Activated T-cell treated with anti-CD3 and anti-CD28 coated beads, Interleukin-2, amount 50 U/mL, for 24 hours (primary cell): Measurements from ENCODE around the gene SETBP1.

Experiments
- DNase-seq: peaks from one replicate; pipeline ENCODE4 v3.0.0-alpha.2; 2020
- H3K27ac Mint-ChIP-seq: 2 replicates; pipeline ENCODE4 v1.8.0; 2020; ENCODE audit warnings: mild to moderate bottlenecking, mixed read lengths
- H3K27me3 Mint-ChIP-seq: 2 replicates; pipeline ENCODE4 v1.8.0; 2020; ENCODE audit warnings: mixed read lengths
- H3K36me3 Mint-ChIP-seq: 2 replicates; pipeline ENCODE4 v1.8.0; 2020; ENCODE audit warnings: low read depth, mixed read lengths
- H3K4me1 Mint-ChIP-seq: 2 replicates; pipeline ENCODE4 v1.8.0; 2020; ENCODE audit warnings: low read depth, mixed read lengths
- H3K4me3 Mint-ChIP-seq: 2 replicates; pipeline ENCODE4 v1.8.0; 2020; ENCODE audit warnings: mild to moderate bottlenecking, moderate library complexity, mixed read lengths
- H3K9me3 Mint-ChIP-seq: 2 replicates; pipeline ENCODE4 v1.8.0; 2020; ENCODE audit warnings: mixed read lengths

Gene SETBP1

DNA sequence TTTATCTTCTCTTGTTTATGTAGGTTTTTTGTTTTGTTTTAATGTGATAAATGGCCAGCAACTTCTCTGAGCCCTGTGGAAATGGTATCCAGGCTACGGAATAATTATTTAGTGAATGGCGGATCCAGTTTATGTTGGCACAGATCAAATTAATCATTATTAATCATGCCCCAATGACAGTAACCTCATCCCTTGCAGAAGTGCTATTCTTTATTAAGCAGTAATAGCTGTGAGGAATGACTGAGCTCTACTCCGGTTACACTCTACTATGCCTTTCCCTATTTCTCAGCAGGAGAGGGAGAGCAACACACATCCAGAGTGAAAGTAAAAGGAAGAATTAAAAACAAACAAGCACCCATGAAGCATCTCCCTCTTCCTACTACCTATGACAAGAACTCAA is 84.8 kb downstream of the SETBP1 start:
- peaks cover 5% of the 10 kb centered on the region for H3K36me3 Mint-ChIP-seq
- H3K4me3 Mint-ChIP-seq = no peak overlapping the region
- DNase-seq = no peak
- peaks cover 3% of the 10 kb centered on the region for H3K4me1 Mint-ChIP-seq
- H3K9me3 Mint-ChIP-seq = no peaks in the 10 kb centered on the region
- H3K27ac Mint-ChIP-seq = no peak overlapping the region
- peaks cover 16% of the 10 kb centered on the region for H3K27me3 Mint-ChIP-seq

DNA sequence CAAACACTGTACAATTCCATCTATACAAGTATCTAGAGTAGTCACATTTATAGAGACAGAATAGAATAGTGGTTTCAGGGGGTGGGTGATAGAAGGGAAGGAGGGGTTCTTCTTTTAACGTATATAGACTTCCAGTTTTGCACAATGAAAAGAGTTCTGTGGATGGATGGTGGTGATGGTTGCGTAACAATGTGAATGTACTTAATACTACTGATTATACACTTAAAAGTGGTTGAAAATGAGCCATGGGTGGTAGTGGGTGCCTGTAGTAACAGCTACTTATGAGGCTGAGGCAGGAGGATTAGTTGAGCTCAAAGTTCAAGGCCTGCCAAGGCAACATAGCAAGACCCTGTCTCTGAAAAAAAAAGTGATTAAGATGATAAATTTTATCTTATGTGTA is 85.8 kb downstream of the SETBP1 start:
- H3K4me1 Mint-ChIP-seq = peaks cover 1% of the 10 kb centered on the region

DNA sequence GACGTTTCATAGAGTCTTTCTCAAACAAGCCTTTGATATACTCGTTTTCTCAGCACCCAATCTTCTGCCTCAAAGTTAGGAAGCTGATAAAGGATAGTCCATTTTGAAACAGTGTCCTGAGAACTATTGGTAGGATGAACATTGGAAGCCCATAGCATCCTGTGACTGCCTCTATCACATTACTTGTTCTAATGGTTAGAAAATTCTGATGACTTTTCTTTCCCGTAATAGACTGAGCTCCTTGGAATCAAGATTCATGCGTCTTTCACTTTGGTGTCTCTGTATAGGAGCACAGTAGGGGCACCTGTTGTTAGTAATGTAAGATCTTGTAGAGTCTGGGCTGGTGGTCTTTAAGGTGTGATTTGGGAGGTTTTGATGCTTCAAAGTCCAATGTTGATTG is 87.1 kb downstream of the SETBP1 start:
- Mint-ChIP-seq H3K4me1 (peaks cover 4% of the 10 kb centered on the region), H3K27me3 (peaks cover 16% of the 10 kb centered on the region), H3K36me3 (no peaks in the 10 kb centered on the region), H3K4me3 (no peak overlapping the region), H3K27ac (no peak overlapping the region), H3K9me3 (no peaks in the 10 kb centered on the region)
- no peak for DNase-seq

More for the DNA sequence above, 85.8 kb downstream of the SETBP1 start:
- no peak for DNase-seq
- Mint-ChIP-seq H3K27me3 (peaks cover 16% of the 10 kb centered on the region), H3K36me3 (peaks cover 4% of the 10 kb centered on the region), H3K9me3 (no peaks in the 10 kb centered on the region), H3K4me3 (no peak overlapping the region), H3K27ac (no peak overlapping the region)

- Mint-ChIP-seq H3K4me1 (peaks cover 9% of the 10 kb centered on the region), H3K36me3 (no peaks in the 10 kb centered on the region), H3K27me3 (peaks cover 16% of the 10 kb centered on the region), H3K27ac (no peak overlapping the region), H3K4me3 (no peak overlapping the region), H3K9me3 (no peaks in the 10 kb centered on the region)
- DNase-seq = no peak
Measured at GRCh38 chr18:44770641-44771040, 90.0 kb downstream of the SETBP1 start.

GRCh38 chr18:44771572-44771955 is 90.9 kb downstream of the SETBP1 start:
- Mint-ChIP-seq H3K27me3 (peaks cover 10% of the 10 kb centered on the region), H3K27ac (no peak overlapping the region), H3K4me3 (no peak overlapping the region), H3K4me1 (peaks cover 9% of the 10 kb centered on the region), H3K36me3 (no peaks in the 10 kb centered on the region), H3K9me3 (no peaks in the 10 kb centered on the region)
- DNase-seq = no peak

- no peaks in the 10 kb centered on the region for H3K9me3 Mint-ChIP-seq
- no peak for DNase-seq
- H3K27me3 Mint-ChIP-seq = peaks cover 10% of the 10 kb centered on the region
- H3K27ac Mint-ChIP-seq = no peak overlapping the region
- no peak overlapping the region for H3K4me3 Mint-ChIP-seq
- no peaks in the 10 kb centered on the region for H3K36me3 Mint-ChIP-seq
- H3K4me1 Mint-ChIP-seq = peaks cover 9% of the 10 kb centered on the region
Measured at GRCh38 chr18:44771956-44772917, 91.5 kb downstream of the SETBP1 start.

DNA sequence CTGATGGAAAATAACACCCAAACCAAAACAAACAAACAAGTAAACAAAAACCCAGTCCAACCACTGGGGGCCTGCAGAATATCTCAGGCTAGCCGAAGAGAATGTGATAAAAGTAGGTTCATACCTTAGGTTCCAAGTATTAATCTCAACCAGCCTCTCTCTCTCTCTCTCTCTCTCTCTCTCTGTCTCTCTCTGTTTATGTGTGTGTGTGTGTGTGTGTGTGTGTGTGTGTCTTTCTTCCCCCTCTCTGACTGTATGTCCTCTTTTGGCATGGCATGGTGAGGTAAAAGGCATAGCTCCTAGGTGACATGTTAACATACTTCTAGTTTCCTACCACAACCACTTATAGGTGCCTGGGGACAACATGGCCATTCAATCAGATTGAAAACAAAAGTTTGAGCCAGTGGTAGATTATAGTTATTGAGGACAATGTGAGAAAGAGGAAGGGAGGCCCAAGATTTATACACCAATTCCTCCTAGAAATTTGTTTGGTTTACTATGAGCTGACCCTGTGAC is 93.0 kb downstream of the SETBP1 start:
- peaks cover 9% of the 10 kb centered on the region for H3K4me1 Mint-ChIP-seq
- peaks cover 8% of the 10 kb centered on the region for H3K27me3 Mint-ChIP-seq
- H3K27ac Mint-ChIP-seq = no peak overlapping the region
- H3K36me3 Mint-ChIP-seq = no peaks in the 10 kb centered on the region
- no peak overlapping the region for H3K4me3 Mint-ChIP-seq
- no peak for DNase-seq
- no peaks in the 10 kb centered on the region for H3K9me3 Mint-ChIP-seq

DNA sequence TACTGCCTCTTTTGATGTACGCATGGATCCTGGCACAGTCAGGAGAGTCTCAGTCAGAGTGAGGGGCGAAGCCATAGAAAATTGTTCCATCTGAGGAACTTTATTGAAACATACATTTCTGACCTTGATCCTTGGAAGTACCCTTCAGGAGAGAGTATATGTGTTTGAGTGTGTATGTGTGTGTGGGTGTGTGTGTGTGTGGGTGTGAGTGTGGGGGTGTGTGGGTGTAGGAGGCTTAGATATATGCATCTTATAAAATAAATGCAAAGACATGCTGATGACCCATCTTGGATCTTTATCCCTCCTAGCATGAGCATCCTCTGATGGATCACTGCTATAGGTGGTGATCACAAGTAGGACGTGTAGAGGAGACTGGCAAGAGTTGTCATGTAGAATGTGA is 93.5 kb downstream of the SETBP1 start:
- no peaks in the 10 kb centered on the region for H3K36me3 Mint-ChIP-seq
- peaks cover 9% of the 10 kb centered on the region for H3K4me1 Mint-ChIP-seq
- DNase-seq = no peak
- H3K27me3 Mint-ChIP-seq = peaks cover 8% of the 10 kb centered on the region
- H3K27ac Mint-ChIP-seq = no peak overlapping the region
- no peak overlapping the region for H3K4me3 Mint-ChIP-seq
- H3K9me3 Mint-ChIP-seq = no peaks in the 10 kb centered on the region

GRCh38 chr18:44777457-44778192 is 96.9 kb downstream of the SETBP1 start:
- H3K27me3 Mint-ChIP-seq = peaks cover 24% of the 10 kb centered on the region
- no peak overlapping the region for H3K4me3 Mint-ChIP-seq
- H3K36me3 Mint-ChIP-seq = no peaks in the 10 kb centered on the region
- H3K9me3 Mint-ChIP-seq = no peaks in the 10 kb centered on the region
- peaks cover 5% of the 10 kb centered on the region for H3K4me1 Mint-ChIP-seq
- no peak for DNase-seq
- H3K27ac Mint-ChIP-seq = no peak overlapping the region

- H3K9me3 Mint-ChIP-seq = no peaks in the 10 kb centered on the region
- peaks cover 30% of the 10 kb centered on the region for H3K27me3 Mint-ChIP-seq
- no peak overlapping the region for H3K4me3 Mint-ChIP-seq
- no peak for DNase-seq
- H3K36me3 Mint-ChIP-seq = no peaks in the 10 kb centered on the region
- H3K27ac Mint-ChIP-seq = no peak overlapping the region
- peaks cover 5% of the 10 kb centered on the region for H3K4me1 Mint-ChIP-seq
Measured at GRCh38 chr18:44778788-44779187, 98.1 kb downstream of the SETBP1 start.

- Mint-ChIP-seq H3K4me1 (no peaks in the 10 kb centered on the region), H3K36me3 (no peaks in the 10 kb centered on the region), H3K27me3 (peaks cover 30% of the 10 kb centered on the region), H3K9me3 (no peaks in the 10 kb centered on the region), H3K4me3 (no peak overlapping the region), H3K27ac (no peak overlapping the region)
- no peak for DNase-seq
Measured at GRCh38 chr18:44779753-44780292, 99.1 kb downstream of the SETBP1 start.

GRCh38 chr18:44781886-44782285 is 101.2 kb downstream of the SETBP1 start:
- no peaks in the 10 kb centered on the region for H3K9me3 Mint-ChIP-seq
- no peak overlapping the region for H3K27ac Mint-ChIP-seq
- no peak overlapping the region for H3K4me3 Mint-ChIP-seq
- H3K27me3 Mint-ChIP-seq = peaks cover 32% of the 10 kb centered on the region
- H3K4me1 Mint-ChIP-seq = peaks cover 5% of the 10 kb centered on the region
- DNase-seq = no peak
- no peaks in the 10 kb centered on the region for H3K36me3 Mint-ChIP-seq

DNA sequence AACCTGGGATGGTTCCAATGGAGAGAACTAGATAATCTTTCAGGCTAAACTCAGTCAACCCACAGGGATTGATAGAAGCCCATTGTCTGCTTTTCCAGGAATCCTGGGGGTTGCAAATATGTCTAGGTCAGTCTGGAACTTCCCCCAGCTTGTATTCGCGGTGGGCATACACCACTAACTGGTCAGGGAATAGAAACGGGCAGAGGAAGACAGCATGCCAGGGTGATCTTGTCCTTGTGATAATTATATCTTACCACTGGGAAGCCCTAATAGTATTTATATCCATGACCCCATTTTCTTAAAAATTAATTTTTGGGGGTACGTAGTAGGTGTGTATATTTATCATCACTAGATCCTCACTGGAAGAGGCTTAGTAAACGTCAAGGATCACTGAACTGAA is 101.9 kb downstream of the SETBP1 start:
- Mint-ChIP-seq H3K9me3 (no peaks in the 10 kb centered on the region), H3K36me3 (no peaks in the 10 kb centered on the region), H3K4me3 (no peak overlapping the region), H3K27me3 (peaks cover 34% of the 10 kb centered on the region), H3K4me1 (peaks cover 9% of the 10 kb centered on the region), H3K27ac (no peak overlapping the region)
- DNase-seq = no peak

- Mint-ChIP-seq H3K9me3 (no peaks in the 10 kb centered on the region), H3K36me3 (no peaks in the 10 kb centered on the region), H3K4me1 (peaks cover 9% of the 10 kb centered on the region), H3K4me3 (no peak overlapping the region), H3K27me3 (peaks cover 36% of the 10 kb centered on the region), H3K27ac (no peak overlapping the region)
- DNase-seq = no peak
Measured at GRCh38 chr18:44783371-44783770, 102.7 kb downstream of the SETBP1 start.
